ENCODE results near the gene GLIS1.

GLIS1 gene

DNA sequence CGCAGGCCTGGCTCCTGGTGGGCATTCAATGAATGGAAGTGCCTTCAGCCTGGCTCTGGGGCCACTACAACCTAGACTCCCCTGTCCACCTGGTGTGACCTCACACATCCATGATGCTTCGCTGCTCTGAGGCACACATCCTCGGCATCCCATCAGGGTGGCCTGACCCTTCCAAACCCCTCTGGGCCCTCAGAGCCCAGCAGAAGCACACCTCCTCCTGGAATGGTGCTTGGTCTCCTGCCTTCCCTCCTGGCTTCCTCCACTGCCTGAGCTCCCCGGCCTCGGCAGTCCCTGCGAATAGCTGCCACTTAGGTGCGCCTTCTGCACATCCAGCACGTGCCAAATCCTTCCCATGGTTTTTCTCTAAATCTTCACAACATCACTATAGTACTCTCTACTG lies 133.8 kb downstream of the GLIS1 start:
- DNase-seq = no peak

DNA sequence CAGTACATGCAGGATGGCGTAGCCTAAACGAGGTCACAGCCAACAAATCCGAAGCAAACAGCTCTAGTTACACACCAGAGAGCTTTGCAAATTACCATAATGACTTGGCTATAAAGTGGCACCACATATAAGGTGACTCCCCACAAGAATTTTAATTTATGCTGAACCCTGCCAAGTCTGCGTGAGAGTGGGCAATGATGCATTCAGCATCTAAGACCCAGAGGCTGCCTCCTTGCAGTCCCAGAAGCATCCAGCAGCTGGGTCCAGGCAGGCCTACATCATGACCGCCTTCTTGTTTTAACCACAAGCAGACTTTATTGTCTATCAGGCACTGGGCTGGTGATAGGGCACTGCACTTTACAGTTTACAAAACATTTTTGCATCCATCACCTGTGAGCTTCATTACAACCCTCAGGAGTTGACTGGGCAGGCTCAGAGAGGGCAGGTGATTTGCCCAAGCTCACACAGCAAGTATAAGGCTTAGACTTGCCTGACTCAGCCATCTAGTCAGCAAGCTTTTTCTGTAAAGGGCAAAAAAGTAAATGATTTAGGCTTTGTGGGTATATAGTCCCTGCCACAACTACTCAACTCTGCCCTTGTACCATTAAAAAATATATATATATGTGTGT lies 134.6 kb downstream of the GLIS1 start:
- no peak for DNase-seq

DNA sequence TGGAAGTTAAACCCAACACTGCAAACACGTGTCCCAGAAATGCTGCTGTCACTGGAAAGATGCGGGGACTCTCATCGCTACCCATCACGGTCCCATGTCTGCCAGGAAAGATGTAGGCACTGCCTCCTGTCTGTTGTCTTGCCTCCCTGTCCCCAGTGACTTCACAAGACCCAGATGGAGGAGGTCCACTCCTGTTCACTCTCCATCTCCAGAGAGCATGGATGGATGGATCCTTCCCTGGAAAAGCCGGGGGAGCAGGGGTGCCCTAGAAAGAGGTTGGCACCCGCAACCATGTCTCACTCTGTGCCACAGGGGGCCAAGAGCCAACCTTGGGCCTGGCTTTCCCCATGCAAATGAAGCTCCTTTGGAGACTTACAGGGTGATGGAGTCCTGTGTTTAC lies 135.5 kb downstream of the GLIS1 start:
- DNase-seq = no peak

DNA sequence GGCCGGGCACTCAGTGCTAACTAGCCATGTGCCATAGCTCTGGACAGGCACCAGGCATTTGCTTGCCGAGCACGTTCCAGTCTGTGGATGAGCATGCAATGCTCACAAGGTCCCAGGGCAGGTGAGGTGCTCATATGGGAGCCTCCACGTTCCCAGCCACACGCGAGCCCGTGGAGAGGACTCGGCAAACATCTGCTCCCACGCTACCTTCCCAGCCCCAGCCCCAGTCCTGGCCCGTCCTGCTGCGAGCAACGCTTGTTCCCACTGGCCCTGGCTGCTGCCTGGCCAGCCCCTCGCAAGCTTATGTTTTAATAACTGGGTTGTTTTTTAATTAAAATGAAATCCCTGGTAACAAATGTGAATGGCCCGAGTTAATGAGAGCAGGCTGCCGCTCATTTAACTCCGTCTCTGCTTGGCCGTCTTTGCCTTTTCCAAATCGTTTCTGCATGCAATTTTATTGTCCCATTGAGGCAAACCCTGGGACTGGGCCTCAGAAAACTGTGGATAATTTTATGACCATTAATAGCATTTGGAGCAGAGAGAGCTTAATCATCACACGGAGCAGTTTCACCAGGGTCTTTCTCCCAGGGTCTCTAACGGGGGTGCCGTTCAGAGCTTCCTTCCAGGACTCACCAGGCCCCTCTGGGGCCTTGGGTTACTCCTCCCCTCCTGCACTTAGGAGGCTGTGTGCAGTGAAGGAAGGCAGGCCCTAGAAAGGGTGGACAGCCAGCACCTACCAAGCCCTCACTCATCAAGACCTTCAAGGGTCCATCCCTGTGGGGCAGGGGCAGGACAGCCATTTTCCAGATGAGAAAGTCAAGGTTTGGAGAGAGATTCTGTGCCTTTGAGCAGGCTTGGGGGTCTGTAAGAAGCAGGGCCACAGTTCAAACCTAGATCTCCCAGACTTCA lies 136.8 kb downstream of the GLIS1 start:
- DNase-seq = no peak

GRCh38 chr1:53601031-53601745 lies 137.8 kb downstream of the GLIS1 start:
- no peak for DNase-seq

- no peak for DNase-seq
These were observed 138.4 kb downstream of the GLIS1 start for GRCh38 chr1:53600561-53600960.

DNA sequence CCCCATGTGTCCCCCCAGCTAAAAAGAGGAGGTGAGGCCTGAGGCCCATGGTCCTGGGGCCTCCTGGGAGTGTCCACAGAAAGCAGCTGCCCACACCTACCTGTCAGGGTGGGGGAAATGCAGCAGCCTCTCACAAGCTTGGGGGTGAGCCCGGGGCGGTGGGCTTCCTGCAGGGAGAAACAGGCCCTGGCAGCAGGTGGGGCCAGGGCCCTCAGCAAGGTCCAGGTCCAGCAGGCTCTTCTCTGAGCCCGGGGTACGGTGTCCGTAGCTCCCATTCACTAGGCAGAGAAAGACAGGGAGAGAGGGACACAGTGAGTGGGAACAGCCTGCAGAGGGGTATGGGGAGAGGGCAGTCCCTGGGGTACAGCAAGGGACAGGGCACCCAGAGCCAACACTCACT lies 139.0 kb downstream of the GLIS1 start:
- DNase-seq = no peak

DNA sequence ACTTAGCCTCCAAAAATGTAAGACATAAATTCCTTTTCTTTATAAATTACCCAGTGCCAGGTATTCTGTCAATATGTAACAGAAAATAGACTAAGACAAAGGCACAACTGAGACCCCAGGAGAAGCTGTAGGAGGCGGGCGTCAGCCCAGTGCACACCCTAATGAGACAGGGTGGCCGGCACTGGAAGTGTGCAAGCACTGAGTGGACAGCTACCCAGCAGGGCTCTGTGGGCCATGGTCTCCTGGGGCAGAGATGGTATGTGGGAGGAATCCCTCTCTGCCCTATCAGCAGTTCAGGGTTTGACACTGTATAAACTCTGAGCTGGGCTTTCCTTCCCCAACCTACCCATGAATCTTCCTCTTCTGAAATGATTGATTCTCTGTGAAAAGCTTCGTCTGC lies 139.5 kb downstream of the GLIS1 start:
- DNase-seq = no peak

DNA sequence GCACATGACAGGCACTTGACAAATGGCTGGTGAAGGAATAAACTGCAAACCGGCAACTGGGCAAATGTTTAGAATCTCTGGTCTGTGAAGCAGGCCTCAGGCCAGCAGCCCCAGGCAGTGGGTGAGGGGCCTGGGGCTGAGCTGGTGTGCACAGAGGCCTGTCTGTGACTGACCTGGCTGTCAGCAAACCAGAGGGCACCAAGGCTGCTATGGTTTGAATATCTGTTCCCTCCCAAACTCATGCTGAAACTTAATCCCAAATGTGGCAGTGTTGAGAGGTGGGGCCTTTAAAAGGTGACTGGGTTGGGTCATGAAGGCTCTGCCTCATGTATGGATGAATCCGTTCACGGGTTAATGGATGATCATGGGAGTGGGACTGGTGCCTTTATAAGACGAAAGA lies 140.0 kb downstream of the GLIS1 start:
- no peak for DNase-seq

GRCh38 chr1:53595906-53596305 lies 143.1 kb downstream of the GLIS1 start:
- DNase-seq = no peak

DNA sequence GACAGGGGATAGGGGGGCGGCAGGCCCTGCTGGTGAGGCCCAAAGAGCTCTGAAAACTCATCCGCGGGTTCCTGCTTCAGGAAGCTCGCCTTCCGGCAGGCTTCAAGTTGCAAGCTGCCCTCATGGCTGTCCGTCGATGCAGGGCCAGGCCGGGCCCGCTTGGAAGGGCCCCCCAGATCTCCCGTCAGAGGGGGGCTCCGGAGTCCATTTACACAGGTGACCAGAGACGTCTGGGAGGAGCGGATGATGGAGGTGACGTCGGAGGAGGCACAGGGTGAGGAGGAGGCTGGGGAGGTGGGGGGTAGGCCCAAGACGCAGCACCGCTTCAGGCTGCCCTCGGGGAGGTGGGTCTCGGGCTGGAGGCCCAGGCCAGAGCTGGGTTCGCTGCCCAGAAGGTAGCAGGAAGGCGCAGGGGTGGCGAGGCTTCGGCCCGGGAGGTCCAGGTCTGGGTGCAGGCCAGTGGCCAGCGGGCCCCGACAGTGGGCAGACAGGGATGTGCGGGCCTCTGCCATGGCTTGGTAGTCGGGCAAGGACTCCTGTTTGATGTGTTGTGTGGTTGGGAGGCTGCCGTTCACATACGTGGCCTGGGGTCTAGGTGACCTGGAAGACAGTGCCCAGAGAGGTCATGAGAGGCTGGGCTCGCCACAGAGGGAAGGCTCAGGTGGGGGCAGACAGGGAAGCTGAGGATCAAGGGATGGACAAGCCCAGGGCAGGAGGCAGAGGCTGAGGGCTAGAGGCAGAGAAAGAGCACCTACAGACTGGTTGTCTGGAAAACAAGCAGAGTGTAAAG lies 144.4 kb downstream of the GLIS1 start:
- DNase-seq = no peak

- no peak for DNase-seq
These were observed 145.1 kb downstream of the GLIS1 start for GRCh38 chr1:53593758-53594380.

DNA sequence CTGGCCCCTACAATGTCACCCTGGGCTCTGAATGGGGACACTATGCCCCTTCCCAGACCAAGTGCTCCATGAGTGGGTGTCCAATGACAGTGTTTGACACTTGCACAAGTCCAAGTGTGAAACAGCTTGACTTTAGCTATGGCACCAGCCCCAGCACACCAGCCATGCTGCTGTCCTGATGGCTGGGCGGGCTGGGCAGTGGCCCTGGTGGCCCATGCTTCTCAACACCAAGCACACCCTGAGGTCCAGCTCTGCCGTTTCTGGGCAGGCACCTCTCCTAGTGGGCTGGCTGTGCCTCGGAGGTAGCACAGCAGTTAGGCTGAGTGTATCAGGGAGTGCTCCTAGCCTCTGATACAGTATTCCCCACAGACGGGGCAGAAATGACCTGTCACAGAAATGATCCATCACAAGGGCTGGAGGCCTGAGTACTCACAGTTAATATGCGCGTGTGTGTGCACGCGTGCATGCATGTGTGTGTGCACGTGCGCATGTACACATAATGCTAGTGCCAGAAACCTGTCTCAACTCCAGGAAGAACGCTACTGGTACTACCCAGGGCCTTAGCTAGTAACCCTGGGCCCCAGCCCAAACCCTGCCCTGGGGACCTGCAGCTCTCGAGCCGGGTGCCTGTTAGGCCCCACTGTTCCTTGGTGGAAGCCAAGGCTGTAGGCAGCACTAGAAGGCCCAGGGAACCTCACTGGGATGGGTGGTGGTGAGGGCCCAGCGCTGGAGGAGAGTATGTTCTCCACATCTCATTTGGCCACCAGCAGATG lies 145.8 kb downstream of the GLIS1 start:
- DNase-seq = no peak

DNA sequence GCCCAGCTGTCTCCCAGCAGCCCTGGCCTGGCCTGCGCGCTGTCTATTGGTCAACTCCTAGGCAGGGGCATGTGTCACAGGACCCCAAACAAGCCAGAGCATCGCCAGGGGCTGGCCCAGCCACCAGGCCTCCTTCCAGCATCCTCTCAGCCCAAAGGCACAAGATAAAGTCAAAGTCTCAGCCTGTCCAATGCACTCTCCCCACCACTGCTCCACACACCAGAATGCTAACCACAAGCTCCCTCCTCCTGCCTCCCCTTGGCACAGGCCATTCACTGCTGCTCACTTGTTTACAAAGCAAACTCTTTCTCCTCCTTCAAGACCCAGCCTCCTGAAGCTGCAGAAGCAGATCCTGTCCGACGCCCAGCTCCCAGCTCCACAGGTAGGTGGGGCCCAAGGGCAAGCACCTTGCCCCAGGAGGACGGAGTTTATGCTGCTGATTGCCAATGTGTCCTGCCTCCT lies 146.4 kb downstream of the GLIS1 start:
- DNase-seq = no peak

DNA sequence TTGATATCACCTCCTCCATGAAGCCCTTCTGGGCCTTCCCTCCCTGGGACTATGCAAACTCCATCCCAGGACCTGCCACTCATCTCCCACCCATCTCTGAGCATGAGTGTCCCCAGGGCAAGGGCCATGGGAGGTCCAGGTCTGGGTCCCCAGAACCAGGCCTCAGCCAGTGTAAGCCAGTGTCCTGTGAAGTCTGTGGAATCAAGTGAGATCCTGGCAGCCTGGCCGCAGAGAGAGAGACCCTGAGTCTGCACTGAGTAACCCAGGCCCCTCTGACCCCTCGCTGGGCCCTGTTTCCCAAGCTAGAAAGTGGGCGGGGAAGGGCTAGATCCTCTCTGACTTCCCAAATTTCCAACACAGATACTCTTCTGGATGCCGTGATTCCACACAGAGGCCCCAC lies 147.0 kb downstream of the GLIS1 start:
- DNase-seq = no peak

GRCh38 chr1:53590531-53591515 lies 148.1 kb downstream of the GLIS1 start:
- DNase-seq = no peak

DNA sequence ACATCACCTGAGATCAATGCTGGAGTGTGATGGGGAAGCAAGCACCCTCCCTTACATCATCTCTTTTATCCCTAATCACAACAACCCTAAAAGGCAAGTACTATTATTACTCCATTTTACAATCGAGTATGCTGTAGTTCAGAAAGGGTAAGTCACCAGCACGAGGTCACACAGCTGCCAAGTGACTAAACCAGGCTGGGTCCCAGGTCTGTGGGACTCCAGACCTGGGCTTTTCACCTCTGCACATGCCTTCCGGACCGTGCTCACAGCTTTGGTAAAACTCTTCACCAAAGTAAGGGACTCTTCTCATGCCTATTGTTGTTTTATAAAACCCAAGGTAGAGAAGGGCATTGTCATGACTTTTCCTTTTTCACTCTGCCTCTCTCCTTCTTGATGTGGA lies 148.9 kb downstream of the GLIS1 start:
- no peak for DNase-seq

DNA sequence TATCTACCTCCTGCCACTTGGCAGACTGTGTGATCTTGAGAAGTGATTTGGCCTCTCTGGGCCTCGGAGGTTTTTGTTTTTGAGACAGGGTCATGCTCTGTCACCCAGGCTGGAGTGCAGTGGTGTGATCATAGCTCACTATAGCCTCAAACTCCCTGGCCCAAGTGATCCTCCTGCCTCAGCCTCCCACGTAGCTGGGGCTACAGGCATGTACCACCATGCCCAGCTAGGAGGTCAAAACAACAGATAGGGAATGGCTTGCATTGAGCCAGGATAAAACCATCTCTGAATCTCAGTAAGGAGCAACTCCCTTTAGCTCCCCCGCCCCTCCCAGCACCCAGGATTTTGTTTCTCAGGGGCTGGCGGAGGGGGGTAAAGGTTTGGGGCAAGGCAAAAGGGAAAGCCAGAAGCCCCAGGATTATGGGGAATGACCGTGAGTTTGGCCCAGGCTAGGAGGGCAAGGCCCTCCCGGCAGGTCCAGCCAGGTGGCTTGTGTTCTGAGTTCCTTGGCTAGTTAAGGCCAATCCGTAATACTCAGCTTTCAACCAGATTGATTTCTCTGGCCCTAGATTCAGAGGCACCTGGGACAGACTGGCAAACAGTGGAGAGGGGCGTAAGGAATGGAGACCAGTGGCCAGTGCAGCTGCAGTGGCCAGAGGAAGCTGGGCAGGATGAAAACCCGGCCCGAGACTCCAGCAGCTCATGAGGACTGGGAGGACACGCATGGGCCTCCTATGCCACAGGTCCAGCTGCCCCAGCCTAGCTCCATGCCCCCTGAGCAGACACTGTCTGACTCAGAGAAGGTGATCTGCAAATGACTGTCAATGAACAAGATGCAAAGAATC lies 149.7 kb downstream of the GLIS1 start:
- DNase-seq = no peak

DNA sequence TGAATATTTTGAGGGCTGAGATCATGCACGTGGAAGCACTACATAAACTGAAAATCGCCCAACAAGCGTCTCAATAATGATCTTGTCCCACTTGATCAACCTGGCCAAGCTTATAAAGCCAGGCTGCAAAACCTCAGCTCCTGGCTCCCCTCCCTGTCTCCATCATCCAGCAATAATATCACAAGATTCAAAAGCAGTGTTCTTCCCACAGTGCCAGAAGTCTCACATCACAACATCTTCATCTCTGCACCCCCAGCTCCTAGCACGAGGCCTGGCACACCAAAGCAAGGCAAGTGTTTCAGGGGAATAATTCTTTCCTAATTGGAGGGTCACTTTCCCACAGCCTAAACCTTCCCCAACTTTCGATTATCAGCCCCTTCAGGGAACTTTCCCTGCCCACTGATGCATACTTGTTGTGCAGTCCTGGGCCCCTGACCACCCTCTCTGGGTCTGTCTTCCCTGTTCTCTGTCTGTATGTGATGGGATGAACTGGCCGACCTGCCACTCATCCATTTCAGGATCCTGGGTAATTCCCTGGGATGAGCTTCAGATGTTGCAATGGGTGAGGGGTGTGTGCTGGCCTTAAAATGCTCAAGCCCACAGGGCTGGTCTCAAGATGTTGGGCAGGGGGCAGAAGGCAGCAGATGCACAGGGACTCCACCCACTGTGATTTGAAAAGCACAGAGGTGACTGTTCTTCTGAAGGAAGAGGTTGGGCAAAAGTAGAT lies 150.7 kb downstream of the GLIS1 start:
- no peak for DNase-seq
